Common myeloid progenitor, CD34-positive (primary cell): ENCODE measurements around the gene LRRC38.

Source experiments
- CTCF ChIA-PET: fragments of 350-600 bp; sonication (Branson Sonifier 250); formaldehyde crosslinking; loops from one replicate; lab custom pipeline; 2021; ENCODE audit warnings: antibody characterized with exemption; lab: Charles Lee
- POLR2A ChIA-PET: fragments of 350-600 bp; sonication (Branson Sonifier 250); formaldehyde crosslinking; loops from one replicate; lab custom pipeline; 2021; ENCODE audit warnings: antibody characterized with exemption; lab: Charles Lee
- DNase-seq, 3 donors: peaks; one replicate each; pipeline versions ENCODE4 v3.0.0 to v3.0.0-alpha.2; 2013
- H3K27ac ChIP-seq, 2 experiments: 1 replicate in 1 of 2; 2 replicates in 1 of 2; pipeline ENCODE4 v1.7.0; 2013; ENCODE audit warnings: inconsistent platforms in 2 of 2, low read length in 2 of 2, mild to moderate bottlenecking in 2 of 2, low read depth in 1 of 2, moderate library complexity in 1 of 2; ENCODE audit not compliant: severe bottlenecking in 2 of 2, insufficient read depth in 1 of 2, poor library complexity in 1 of 2
- H3K27me3 ChIP-seq, 5 experiments: replicated peaks in 2 of 5; 1 replicate in 3 of 5; 2 replicates in 2 of 5; pipeline versions ENCODE4 v1.6.1 to v1.7.0; 2013; ENCODE audit warnings: low read length in 4 of 5, mild to moderate bottlenecking in 2 of 5, moderate library complexity in 2 of 5, inconsistent platforms in 1 of 5; ENCODE audit not compliant: insufficient read depth in 5 of 5, control insufficient read depth in 4 of 5
- H3K36me3 ChIP-seq, 4 experiments: 1 replicate in 2 of 4; 2 replicates in 2 of 4; pipeline versions ENCODE4 v1.6.1 to v1.7.0; 2013; ENCODE audit warnings: low read length in 3 of 4, control low read depth in 1 of 4, mild to moderate bottlenecking in 1 of 4; ENCODE audit not compliant: control insufficient read depth in 4 of 4, insufficient read depth in 4 of 4
- H3K4me1 ChIP-seq, 4 experiments: 1 replicate in 3 of 4; 2 replicates in 1 of 4; pipeline versions ENCODE4 v1.6.1 to v1.7.1; 2013; ENCODE audit warnings: low read length in 3 of 4, mild to moderate bottlenecking in 3 of 4, control low read depth in 1 of 4, inconsistent platforms in 1 of 4, moderate library complexity in 1 of 4; ENCODE audit not compliant: control insufficient read depth in 4 of 4, insufficient read depth in 4 of 4; ENCODE audit errors: control extremely low read depth in 1 of 4
- H3K4me3 ChIP-seq, 7 experiments: 1 replicate in 4 of 7; 2 replicates in 3 of 7; pipeline versions ENCODE4 v1.5.1 to v1.7.0; 2013; ENCODE audit warnings: mild to moderate bottlenecking in 7 of 7, low read length in 6 of 7, moderate library complexity in 6 of 7, inconsistent platforms in 2 of 7, low read depth in 2 of 7, control low read depth in 1 of 7; ENCODE audit not compliant: insufficient read depth in 4 of 7, control insufficient read depth in 1 of 7; ENCODE audit errors: extremely low read depth in 1 of 7
- H3K9me3 ChIP-seq, 5 experiments: 1 replicate in 4 of 5; 2 replicates in 1 of 5; pipeline versions ENCODE4 v1.6.1 to v1.7.1; 2013; ENCODE audit warnings: low read length in 4 of 5, mild to moderate bottlenecking in 2 of 5, inconsistent platforms in 1 of 5, low read depth in 1 of 5, moderate library complexity in 1 of 5; ENCODE audit not compliant: control insufficient read depth in 4 of 5, insufficient read depth in 2 of 5; ENCODE audit errors: control extremely low read depth in 1 of 5
- WGBS: methylation state at CpG from one replicate; pipeline ENCODE4 v1.1.5; 2013; ENCODE audit not compliant: insufficient coverage; 5-methylcytosine and 5-hydroxymethylcytosine counted together

LRRC38 gene

DNA sequence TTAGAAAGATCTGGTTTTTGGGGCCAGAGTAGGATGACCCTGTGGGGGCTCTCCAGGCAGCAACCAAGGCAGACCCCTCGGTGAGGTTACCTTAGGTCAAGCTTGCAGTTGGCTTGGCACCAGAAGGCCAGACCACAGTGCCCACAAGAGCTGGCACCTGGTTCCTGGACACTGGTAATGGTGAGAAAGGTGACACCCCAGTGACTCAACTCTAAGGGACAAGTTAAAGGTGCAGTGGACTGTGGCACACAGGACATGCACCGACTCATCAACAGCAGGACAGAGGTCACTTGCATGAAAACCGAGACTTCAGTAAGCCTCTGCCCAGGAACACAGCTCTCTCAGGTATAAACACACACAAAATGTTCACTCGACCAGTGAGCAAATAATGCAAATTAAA lies 6.7 kb downstream of the LRRC38 start:
- no peak for DNase-seq
- POLR2A ChIA-PET: no interaction called here
- Histone ChIP-seq H3K9me3 (no peaks in the 10 kb centered on the region), H3K27me3 (peaks cover 4 to 44% (median 11%) of the 10 kb centered on the region in 5 experiments), H3K36me3 (no peaks in the 10 kb centered on the region), H3K4me1 (peaks cover 0 to 5% (median 2%) of the 10 kb centered on the region in 4 experiments), H3K27ac (no peak overlapping the region), H3K4me3 (no peak overlapping the region)
- CTCF ChIA-PET: interaction anchor here (0.5 kb wide), 1 partner anchor 33 kb away, joined by 3 read pairs; no protein-coding TSS in a partner anchor
- WGBS: 90% methylated on average over 2 of the region's 4 CpGs

DNA sequence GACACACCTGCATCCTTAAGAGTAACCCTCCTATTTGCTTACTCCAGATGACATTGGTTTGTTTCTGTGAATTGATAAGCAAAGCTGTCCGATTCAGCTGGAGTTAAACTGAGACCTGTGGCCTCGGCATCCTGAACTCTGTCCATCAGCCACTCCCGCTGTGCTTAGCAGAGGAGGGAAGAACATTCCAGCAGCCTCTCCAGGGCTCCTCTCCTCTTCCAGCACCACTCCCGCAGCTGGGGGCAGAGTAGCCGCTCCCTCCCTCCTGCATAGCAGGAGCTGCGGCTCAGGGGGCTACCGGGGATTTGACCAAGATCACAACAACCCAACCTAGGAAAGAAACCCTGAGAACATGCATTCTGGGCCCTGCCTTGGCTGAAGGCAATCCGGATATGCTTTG lies 8.8 kb downstream of the LRRC38 start:
- Histone ChIP-seq H3K36me3 (no peaks in the 10 kb centered on the region), H3K9me3 (no peaks in the 10 kb centered on the region), H3K27me3 (peaks cover 0 to 24% (median 5%) of the 10 kb centered on the region in 5 experiments), H3K4me3 (no peak overlapping the region), H3K27ac (no peak overlapping the region), H3K4me1 (peaks cover 0 to 11% (median 3%) of the 10 kb centered on the region in 4 experiments)
- ChIA-PET CTCF (interaction anchor here (1.4 kb wide), 1 partner anchor 9 kb away, joined by 4 read pairs; no protein-coding TSS in a partner anchor), POLR2A (no interaction called here)
- WGBS: 57% methylated on average over 8 of the region's 8 CpGs
- no peak for DNase-seq

- Histone ChIP-seq H3K27ac (no peak overlapping the region), H3K27me3 (peaks cover 0 to 9% (median 0%) of the 10 kb centered on the region in 5 experiments), H3K4me3 (no peak overlapping the region), H3K9me3 (no peaks in the 10 kb centered on the region), H3K4me1 (peaks cover 0 to 27% (median 15%) of the 10 kb centered on the region in 4 experiments), H3K36me3 (no peaks in the 10 kb centered on the region)
- no peak for DNase-seq
- 97% methylated on average over 9 of the region's 10 CpGs for WGBS
- ChIA-PET CTCF (no interaction called here), POLR2A (no interaction called here)
Measured at GRCh38 chr1:13500806-13501205, 13.0 kb downstream of the LRRC38 start.

GRCh38 chr1:13499422-13499821 lies 14.4 kb downstream of the LRRC38 start:
- no peaks in the 10 kb centered on the region for H3K36me3 ChIP-seq
- H3K27me3 ChIP-seq: no peaks in the 10 kb centered on the region
- H3K4me3 ChIP-seq: no peak overlapping the region
- H3K4me1 ChIP-seq: peaks cover 0 to 27% (median 15%) of the 10 kb centered on the region in 4 experiments
- 100% methylated on average over 3 of the region's 5 CpGs for WGBS
- CTCF ChIA-PET: interaction anchor here (0.7 kb wide), 1 partner anchor 18 kb away, joined by 3 read pairs; no protein-coding TSS in a partner anchor
- no peak for DNase-seq
- H3K9me3 ChIP-seq: no peaks in the 10 kb centered on the region
- POLR2A ChIA-PET: no interaction called here
- H3K27ac ChIP-seq: no peak overlapping the region

GRCh38 chr1:13498553-13498952 lies 15.2 kb downstream of the LRRC38 start:
- H3K36me3 ChIP-seq: no peaks in the 10 kb centered on the region
- ChIA-PET POLR2A (interaction anchor here (0.6 kb wide), 1 partner anchor 24 kb away, joined by 3 read pairs; no protein-coding TSS in a partner anchor), CTCF (no interaction called here)
- peak; percentile 42 to 90 (median 81) for DNase-seq
- no peaks in the 10 kb centered on the region for H3K27me3 ChIP-seq
- WGBS: 40% methylated on average over 6 of the region's 7 CpGs
- no peaks in the 10 kb centered on the region for H3K9me3 ChIP-seq
- peak overlapping the region in 1 of 7 experiments; percentile 11 for H3K4me3 ChIP-seq
- no peak overlapping the region for H3K27ac ChIP-seq
- H3K4me1 ChIP-seq: peaks cover 0 to 27% (median 15%) of the 10 kb centered on the region in 4 experiments

DNA sequence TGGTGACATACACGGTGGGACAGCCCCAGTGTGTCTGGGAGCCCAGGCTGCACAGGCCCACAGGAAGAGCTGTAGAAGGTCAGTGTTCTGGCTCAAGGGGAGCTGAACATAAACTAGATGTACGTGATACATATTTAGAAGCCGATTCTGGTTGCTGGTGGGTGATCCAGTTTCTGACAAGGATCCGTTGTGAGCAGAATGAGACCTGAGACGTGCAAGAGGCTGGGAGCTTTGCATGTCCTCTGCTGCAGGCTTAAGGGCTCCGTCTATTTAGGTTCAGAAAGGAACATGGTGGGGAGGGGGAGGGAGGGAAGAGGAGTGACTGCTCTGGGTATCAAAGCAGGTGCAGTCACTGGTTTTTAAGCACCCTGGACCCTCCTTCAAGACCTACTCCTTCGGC lies 18.6 kb downstream of the LRRC38 start:
- Histone ChIP-seq H3K27ac (no peak overlapping the region), H3K4me1 (peaks cover 0 to 25% (median 10%) of the 10 kb centered on the region in 4 experiments), H3K27me3 (peaks cover 0 to 3% (median 0%) of the 10 kb centered on the region in 5 experiments), H3K4me3 (no peak overlapping the region), H3K36me3 (no peaks in the 10 kb centered on the region), H3K9me3 (no peaks in the 10 kb centered on the region)
- WGBS: 88% methylated on average over 5 of the region's 7 CpGs
- ChIA-PET CTCF (interaction anchor here (0.9 kb wide), 1 partner anchor 14 kb away, joined by 4 read pairs; no protein-coding TSS in a partner anchor), POLR2A (interaction anchor here (0.6 kb wide), 1 partner anchor 9 kb away, joined by 3 read pairs; no protein-coding TSS in a partner anchor)
- DNase-seq: no peak

DNA sequence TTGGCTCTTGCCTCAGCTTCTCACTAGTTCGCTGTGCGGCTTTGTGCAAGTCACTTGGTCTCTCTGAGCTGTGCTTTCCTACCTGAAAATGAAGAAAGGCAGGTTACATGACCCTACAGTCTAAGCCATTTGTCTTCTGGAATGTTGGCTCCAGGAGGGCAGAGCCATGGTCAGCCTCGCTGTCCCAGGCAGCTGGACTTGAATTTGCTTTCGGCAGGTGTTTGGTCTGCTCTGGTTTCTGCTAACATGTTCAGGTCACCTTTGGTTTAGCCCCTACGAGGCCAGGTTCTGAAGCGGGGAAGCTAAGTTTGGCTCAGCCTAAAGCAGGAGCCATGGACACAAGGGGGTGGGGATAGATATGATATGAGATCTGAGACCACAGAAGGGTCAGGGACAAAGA lies 19.1 kb downstream of the LRRC38 start:
- Histone ChIP-seq H3K4me3 (no peak overlapping the region), H3K36me3 (no peaks in the 10 kb centered on the region), H3K4me1 (peaks cover 0 to 21% (median 8%) of the 10 kb centered on the region in 4 experiments), H3K9me3 (no peaks in the 10 kb centered on the region), H3K27ac (no peak overlapping the region), H3K27me3 (peaks cover 0 to 3% (median 0%) of the 10 kb centered on the region in 5 experiments)
- CTCF ChIA-PET: interaction anchor here (0.9 kb wide), 1 partner anchor 15 kb away, joined by 4 read pairs; no protein-coding TSS in a partner anchor
- POLR2A ChIA-PET: no interaction called here
- DNase-seq: no peak
- 87% methylated on average over 5 of the region's 6 CpGs for WGBS
